Naive thymus-derived CD4-positive, alpha-beta T cell (primary cell): ENCODE data around the gene ADGRL3. TPM values are rescaled to one million over a fixed set of nuclear protein-coding genes. Genes with fewer than 3 reads are reported as not detected.

Experiments
- ATAC-seq: fragments of 150-1000 bp; cut with Tn5 transposase; 2 replicates; pipeline ENCODE4 v1.10.0; 2021; ENCODE audit warnings: mild to moderate bottlenecking, moderate library complexity
- CTCF ChIA-PET: fragments of 350-600 bp; sonication (Branson Sonifier 250); formaldehyde crosslinking; loops from one replicate; lab custom pipeline; 2021; ENCODE audit warnings: antibody characterized with exemption; lab: Charles Lee
- POLR2A ChIA-PET: fragments of 350-600 bp; sonication (Branson Sonifier 250); formaldehyde crosslinking; loops from one replicate; lab custom pipeline; 2021; ENCODE audit warnings: antibody characterized with exemption, inconsistent platforms; lab: Charles Lee
- DNase-seq, 9 donors: peaks; one replicate each; pipeline versions ENCODE4 v3.0.0 to v3.0.0-alpha.2; 2020 to 2022; ENCODE audit warnings: mixed read lengths in 1 of 9
- H3K27ac ChIP-seq: one replicate; pipeline ENCODE4 v1.7.0; 2013; ENCODE audit warnings: mild to moderate bottlenecking, low read depth, low read length, moderate library complexity
- H3K27me3 ChIP-seq, 2 donors: one replicate each; pipeline ENCODE4 v1.7.0; 2013; ENCODE audit warnings: low read length in 2 of 2, mild to moderate bottlenecking in 2 of 2, moderate library complexity in 2 of 2; ENCODE audit not compliant: control insufficient read depth in 2 of 2, insufficient read depth in 2 of 2
- H3K36me3 ChIP-seq, 3 experiments: 1 replicate in 2 of 3; 2 replicates in 1 of 3; pipeline ENCODE4 v1.7.0; 2013; ENCODE audit warnings: low read length in 3 of 3, mild to moderate bottlenecking in 3 of 3, moderate library complexity in 1 of 3; ENCODE audit not compliant: insufficient read depth in 3 of 3, control insufficient read depth in 2 of 3
- H3K4me1 ChIP-seq, 2 donors: one replicate each; pipeline ENCODE4 v1.7.0; 2013; ENCODE audit warnings: low read length in 2 of 2, mild to moderate bottlenecking in 2 of 2, moderate library complexity in 1 of 2; ENCODE audit not compliant: control insufficient read depth in 2 of 2, insufficient read depth in 2 of 2
- H3K4me3 ChIP-seq: 2 replicates; pipeline ENCODE4 v1.7.0; 2013; ENCODE audit warnings: mild to moderate bottlenecking, low read length
- H3K9me3 ChIP-seq, 3 experiments: 1 replicate in 2 of 3; 2 replicates in 1 of 3; pipeline ENCODE4 v1.7.0; 2013; ENCODE audit warnings: low read length in 3 of 3; ENCODE audit not compliant: control insufficient read depth in 2 of 3
- H3K27ac Mint-ChIP-seq, 9 donors: one replicate each; pipeline ENCODE4 v1.8.0; 2020 to 2022; ENCODE audit warnings: mixed read lengths in 9 of 9, mild to moderate bottlenecking in 8 of 9, moderate library complexity in 5 of 9, inconsistent platforms in 2 of 9
- H3K27me3 Mint-ChIP-seq, 5 donors: one replicate each; pipeline ENCODE4 v1.8.0; 2021 to 2022; ENCODE audit warnings: mixed read lengths in 5 of 5, mild to moderate bottlenecking in 1 of 5
- H3K36me3 Mint-ChIP-seq, 5 donors: one replicate each; pipeline ENCODE4 v1.8.0; 2020 to 2022; ENCODE audit warnings: mixed read lengths in 5 of 5, mild to moderate bottlenecking in 3 of 5, inconsistent platforms in 1 of 5
- H3K4me1 Mint-ChIP-seq, 7 donors: one replicate each; pipeline ENCODE4 v1.8.0; 2020 to 2022; ENCODE audit warnings: mixed read lengths in 7 of 7, mild to moderate bottlenecking in 3 of 7, inconsistent platforms in 1 of 7
- H3K4me3 Mint-ChIP-seq, 10 donors: one replicate each; pipeline ENCODE4 v1.8.0; 2020 to 2022; ENCODE audit warnings: mild to moderate bottlenecking in 10 of 10, mixed read lengths in 10 of 10, moderate library complexity in 6 of 10, inconsistent platforms in 2 of 10
- H3K9me3 Mint-ChIP-seq, 11 donors: one replicate each; pipeline ENCODE4 v1.8.0; 2020 to 2022; ENCODE audit warnings: mixed read lengths in 11 of 11, mild to moderate bottlenecking in 4 of 11, inconsistent platforms in 1 of 11, moderate library complexity in 1 of 11
- intact Hi-C, 2 donors: fragments of 100-400 bp; cut with micrococcal nuclease; formaldehyde crosslinking; loops; one replicate each; pipeline ENCODE4 v1.15.1; 2023
- polyA plus RNA-seq, 2 donors: library from polyadenylated mRNA; unstranded; fragments of 300-500 nt; fragmentation: Illumina TruSeq; gene quantifications; one replicate each; pipeline ENCODE4 v1.2.3, GENCODE V29; 2021
- total RNA-seq, 6 experiments: library from RNA in 5 of 6; stranded (reverse) in 5 of 6; gene quantifications; 1 replicate in 5 of 6; 2 replicates in 1 of 6; pipeline ENCODE4 v1.2.3 and lab custom pipeline; 2021 to 2026

The ADGRL3 gene
- total and polyA plus RNA-seq, 7 experiments from 2014 or later, result not detected

GRCh38 chr4:61890321-61890720, 690.2 kb downstream of the ADGRL3 start:
- POLR2A ChIA-PET, result interaction anchor here (0.7 kb wide), 1 partner anchor 16 kb away, joined by 6 read pairs; no protein-coding TSS in a partner anchor
- CTCF ChIA-PET, result no interaction called here
- no peak overlapping the region for H3K27ac Mint-ChIP-seq
- no peaks in the 10 kb centered on the region for H3K27me3 Mint-ChIP-seq
- no peak overlapping the region for H3K4me3 Mint-ChIP-seq
- DNase-seq (no peak), ATAC-seq (no peak)
- H3K9me3 Mint-ChIP-seq, result peaks cover 0 to 21% (median 4%) of the 10 kb centered on the region in 11 donors
- Histone ChIP-seq H3K36me3 (no peaks in the 10 kb centered on the region), H3K9me3 (no peaks in the 10 kb centered on the region), H3K27ac (no peak overlapping the region), H3K27me3 (no peaks in the 10 kb centered on the region), H3K4me3 (no peak overlapping the region), H3K4me1 (no peaks in the 10 kb centered on the region)
- no peaks in the 10 kb centered on the region for H3K4me1 Mint-ChIP-seq
- intact Hi-C loops, result no loop called here
- H3K36me3 Mint-ChIP-seq, result no peaks in the 10 kb centered on the region

- CTCF ChIA-PET, result interaction anchor here (0.6 to 0.9 kb wide), 2 partner anchors 11 to 57 kb away, joined by 3 read pairs; no protein-coding TSS in a partner anchor
- Mint-ChIP-seq H3K36me3 (no peaks in the 10 kb centered on the region), H3K27ac (no peak overlapping the region), H3K27me3 (no peaks in the 10 kb centered on the region), H3K9me3 (peaks cover 0 to 16% (median 4%) of the 10 kb centered on the region in 11 donors), H3K4me1 (no peaks in the 10 kb centered on the region), H3K4me3 (no peak overlapping the region)
- Histone ChIP-seq H3K4me1 (no peaks in the 10 kb centered on the region), H3K27me3 (no peaks in the 10 kb centered on the region), H3K36me3 (no peaks in the 10 kb centered on the region), H3K9me3 (no peaks in the 10 kb centered on the region), H3K27ac (no peak overlapping the region), H3K4me3 (no peak overlapping the region)
- intact Hi-C loops, result loop anchor here in 1 of 2 donors (1.0 kb wide), 1 partner anchor 39 kb away; no protein-coding TSS in a partner anchor
- DNase-seq, result no peak
- POLR2A ChIA-PET, result no interaction called here
- no peak for ATAC-seq
Measured at GRCh38 chr4:61891953-61892352, 691.8 kb downstream of the ADGRL3 start.

GRCh38 chr4:61896634-61897033, 696.5 kb downstream of the ADGRL3 start:
- Histone ChIP-seq H3K4me1 (no peaks in the 10 kb centered on the region), H3K27me3 (no peaks in the 10 kb centered on the region), H3K9me3 (peaks cover 0 to 4% (median 0%) of the 10 kb centered on the region in 3 experiments), H3K36me3 (no peaks in the 10 kb centered on the region), H3K4me3 (no peak overlapping the region), H3K27ac (no peak overlapping the region)
- Mint-ChIP-seq H3K36me3 (no peaks in the 10 kb centered on the region), H3K4me1 (no peaks in the 10 kb centered on the region), H3K27ac (no peak overlapping the region), H3K9me3 (peaks cover 0 to 8% (median 4%) of the 10 kb centered on the region in 11 donors), H3K4me3 (no peak overlapping the region), H3K27me3 (no peaks in the 10 kb centered on the region)
- POLR2A ChIA-PET, result no interaction called here
- intact Hi-C loops, result no loop called here
- no peak for ATAC-seq
- DNase-seq, result no peak
- CTCF ChIA-PET, result no interaction called here

GRCh38 chr4:61909031-61909430, 708.9 kb downstream of the ADGRL3 start:
- H3K9me3 Mint-ChIP-seq, result peaks cover 0 to 4% (median under 1%) of the 10 kb centered on the region in 11 donors
- H3K4me1 ChIP-seq, result no peaks in the 10 kb centered on the region
- H3K36me3 ChIP-seq, result no peaks in the 10 kb centered on the region
- ATAC-seq, result no peak
- intact Hi-C loops, result no loop called here
- no peaks in the 10 kb centered on the region for H3K36me3 Mint-ChIP-seq
- H3K27me3 Mint-ChIP-seq, result no peaks in the 10 kb centered on the region
- H3K27ac ChIP-seq, result no peak overlapping the region
- no peak overlapping the region for H3K27ac Mint-ChIP-seq
- POLR2A ChIA-PET, result no interaction called here
- H3K4me1 Mint-ChIP-seq, result no peaks in the 10 kb centered on the region
- H3K4me3 Mint-ChIP-seq, result no peak overlapping the region
- CTCF ChIA-PET, result no interaction called here
- H3K4me3 ChIP-seq, result no peak overlapping the region
- H3K9me3 ChIP-seq, result no peaks in the 10 kb centered on the region
- DNase-seq, result no peak
- no peaks in the 10 kb centered on the region for H3K27me3 ChIP-seq

GRCh38 chr4:61911313-61911756, 711.2 kb downstream of the ADGRL3 start:
- H3K9me3 Mint-ChIP-seq, result peaks cover 0 to 4% (median 0%) of the 10 kb centered on the region in 11 donors
- no peaks in the 10 kb centered on the region for H3K9me3 ChIP-seq

GRCh38 chr4:61913619-61914018, 713.5 kb downstream of the ADGRL3 start:
- H3K27ac Mint-ChIP-seq, result no peak overlapping the region
- Histone ChIP-seq H3K36me3 (no peaks in the 10 kb centered on the region), H3K4me3 (no peak overlapping the region), H3K27ac (no peak overlapping the region), H3K27me3 (no peaks in the 10 kb centered on the region), H3K9me3 (peaks cover 0 to 4% (median 0%) of the 10 kb centered on the region in 3 experiments), H3K4me1 (no peaks in the 10 kb centered on the region)
- ChIA-PET POLR2A (no interaction called here), CTCF (no interaction called here)
- intact Hi-C loops, result no loop called here
- H3K27me3 Mint-ChIP-seq, result no peaks in the 10 kb centered on the region
- ATAC-seq (no peak), DNase-seq (no peak)
- H3K9me3 Mint-ChIP-seq, result peaks cover 0 to 17% (median 4%) of the 10 kb centered on the region in 11 donors
- H3K36me3 Mint-ChIP-seq, result no peaks in the 10 kb centered on the region
- no peak overlapping the region for H3K4me3 Mint-ChIP-seq
- H3K4me1 Mint-ChIP-seq, result no peaks in the 10 kb centered on the region

More at GRCh38 chr4:61911313-61911756, 711.2 kb downstream of the ADGRL3 start:
- Histone ChIP-seq H3K4me1 (no peaks in the 10 kb centered on the region), H3K36me3 (no peaks in the 10 kb centered on the region), H3K4me3 (no peak overlapping the region), H3K27ac (no peak overlapping the region), H3K27me3 (no peaks in the 10 kb centered on the region)
- intact Hi-C loops, result no loop called here
- ChIA-PET CTCF (no interaction called here), POLR2A (no interaction called here)
- no peaks in the 10 kb centered on the region for H3K36me3 Mint-ChIP-seq
- DNase-seq, result no peak
- no peaks in the 10 kb centered on the region for H3K4me1 Mint-ChIP-seq
- no peak overlapping the region for H3K4me3 Mint-ChIP-seq
- H3K27me3 Mint-ChIP-seq, result no peaks in the 10 kb centered on the region
- no peak overlapping the region for H3K27ac Mint-ChIP-seq
- no peak for ATAC-seq

GRCh38 chr4:61915501-61915900, 715.4 kb downstream of the ADGRL3 start:
- Histone ChIP-seq H3K4me1 (no peaks in the 10 kb centered on the region), H3K36me3 (no peaks in the 10 kb centered on the region), H3K4me3 (no peak overlapping the region), H3K27me3 (no peaks in the 10 kb centered on the region), H3K9me3 (peaks cover 0 to 4% (median 0%) of the 10 kb centered on the region in 3 experiments), H3K27ac (no peak overlapping the region)
- Mint-ChIP-seq H3K27me3 (no peaks in the 10 kb centered on the region), H3K4me3 (no peak overlapping the region), H3K4me1 (no peaks in the 10 kb centered on the region), H3K36me3 (no peaks in the 10 kb centered on the region), H3K27ac (no peak overlapping the region), H3K9me3 (peaks cover 0 to 17% (median 4%) of the 10 kb centered on the region in 11 donors)
- DNase-seq (no peak), ATAC-seq (no peak)
- ChIA-PET CTCF (no interaction called here), POLR2A (no interaction called here)
- intact Hi-C loops, result no loop called here
